K562 (cell line): ENCODE measurements around the gene METAP1. TPM values are rescaled to one million over a fixed set of nuclear protein-coding genes. Genes with fewer than 3 reads are reported as not detected.

Source experiments
- CBX1 ChIP-seq: sonication (generic); IDR thresholded peaks from 2 replicates; pipeline ENCODE4 v1.6.1; 2016; ENCODE audit warnings: antibody characterized with exemption, low read depth, mild to moderate bottlenecking
- CREB1 ChIP-seq, 2 experiments: sonication (generic) in 1 of 2; formaldehyde crosslinking in 1 of 2; IDR thresholded peaks; 2 replicates each; pipeline versions ENCODE4 v1.6.1 to v1.8.0; 2012 to 2022; ENCODE audit warnings: inconsistent platforms in 1 of 2, mild to moderate bottlenecking in 1 of 2, missing genetic modification reagents in 1 of 2, moderate library complexity in 1 of 2
- CTBP1 ChIP-seq: fragments of 450-650 bp; IDR thresholded peaks from 2 replicates; pipeline ENCODE4 v1.6.1; 2016; ENCODE audit warnings: borderline replicate concordance
- GATAD2B ChIP-seq: fragments of 450-650 bp; IDR thresholded peaks from 2 replicates; pipeline ENCODE4 v1.6.1; 2017; ENCODE audit warnings: mild to moderate bottlenecking, borderline replicate concordance
- NONO ChIP-seq, 2 experiments: fragments of 200-400 bp in 1 of 2; fragments of 450-650 bp in 1 of 2; formaldehyde crosslinking in 1 of 2; IDR thresholded peaks; 2 replicates each; pipeline ENCODE4 v1.6.1; 2017; ENCODE audit warnings: low read depth in 2 of 2, mild to moderate bottlenecking in 2 of 2, moderate library complexity in 2 of 2, low read length in 1 of 2
- PCBP1 ChIP-seq: fragments of 200-400 bp; formaldehyde crosslinking; IDR thresholded peaks from 2 replicates; pipeline ENCODE4 v1.6.1; 2018; ENCODE audit warnings: mild to moderate bottlenecking, low read depth, low read length; ENCODE audit not compliant: poor library complexity, severe bottlenecking
- RBBP5 ChIP-seq: fragments of 200-600 bp; sonication (generic); IDR thresholded peaks from 2 replicates; pipeline ENCODE4 v1.6.1; 2012; ENCODE audit warnings: borderline replicate concordance, mild to moderate bottlenecking, low read length, control low read depth, inconsistent platforms; ENCODE audit not compliant: insufficient read depth, poor library complexity, severe bottlenecking
- RBFOX2 ChIP-seq: fragments of 200-400 bp; formaldehyde crosslinking; IDR thresholded peaks from 2 replicates; pipeline ENCODE4 v1.6.1; 2017; ENCODE audit warnings: low read depth, mild to moderate bottlenecking, low read length, moderate library complexity
- THRAP3 ChIP-seq: fragments of 450-650 bp; IDR thresholded peaks from 2 replicates; pipeline ENCODE4 v1.6.1; 2016; ENCODE audit warnings: mild to moderate bottlenecking, inconsistent platforms, borderline replicate concordance
- ZNF644 ChIP-seq: fragments of 200-800 bp; sonication (Bioruptor generic); IDR thresholded peaks from 2 replicates; pipeline ENCODE4 v1.6.1; 2016; ENCODE audit warnings: low read depth, missing genetic modification characterization, missing compliant biosample characterization
- polyA plus RNA-seq, 8 experiments: library from polyadenylated mRNA; depleted of rRNA in 4 of 8; stranded (reverse) in 5 of 8; unstranded in 3 of 8; fragments of >200 nt; fragmentation: Nextera tagmentation in 2 of 8; fragmentation: Illumina TruSeq in 1 of 8; extraction: Ambion mirVana in 2 of 8; extraction: Trizol in 1 of 8; gene quantifications; 2 replicates each; pipeline versions ENCODE4 v1.2.1 to v1.2.3, GENCODE V29; 2011 to 2014; ENCODE audit warnings: inconsistent platforms in 1 of 8, missing spikeins in 1 of 8
- total RNA-seq, 7 experiments: library from RNA; depleted of rRNA in 6 of 7; stranded (reverse); fragments of >200 nt in 6 of 7; fragmentation: Illumina TruSeq in 2 of 7; extraction: Trizol in 2 of 7; gene quantifications; 2 replicates each; pipeline versions ENCODE4 v1.2.1 to v1.2.3, GENCODE V29; 2011 to 2021; ENCODE audit warnings: low replicate concordance in 1 of 7
- TF ChIP-seq, protein P1 (sequence below): sonication (generic); formaldehyde crosslinking; IDR thresholded peaks from 2 replicates; pipeline ENCODE4 v1.8.0; 2023; ENCODE audit warnings: missing genetic modification reagents, mild to moderate bottlenecking, borderline replicate concordance
- TF ChIP-seq, protein P2 (sequence below), 2 experiments: IDR thresholded peaks; 2 replicates each; pipeline ENCODE4 v1.6.1; 2011; ENCODE audit warnings: borderline replicate concordance in 1 of 2, control low read depth in 1 of 2, low read depth in 1 of 2, low read length in 1 of 2, mild to moderate bottlenecking in 1 of 2, mixed read lengths in 1 of 2, moderate library complexity in 1 of 2; ENCODE audit not compliant: insufficient read depth in 1 of 2, insufficient read length in 1 of 2, poor library complexity in 1 of 2, severe bottlenecking in 1 of 2; ENCODE audit errors: extremely low read depth in 1 of 2
- TF ChIP-seq, protein P3 (sequence below), 2 experiments: fragments of 450-650 bp; conservative IDR thresholded peaks; 2 replicates each; pipeline ENCODE4 v1.6.1; 2017; ENCODE audit warnings: mild to moderate bottlenecking in 2 of 2, moderate library complexity in 2 of 2
- TF ChIP-seq, protein P4 (sequence below): conservative IDR thresholded peaks from 2 replicates; pipeline ENCODE4 v1.6.1; 2011; ENCODE audit warnings: low read depth, mild to moderate bottlenecking, low read length; ENCODE audit not compliant: control insufficient read depth

METAP1 gene
- total and polyA plus RNA-seq, 9 of the 15 experiments (the other 6 are each of a cell fraction or from before 2014, with no cell fraction given) = 31.4 to 77.6 (median 59.5) TPM

DNA sequence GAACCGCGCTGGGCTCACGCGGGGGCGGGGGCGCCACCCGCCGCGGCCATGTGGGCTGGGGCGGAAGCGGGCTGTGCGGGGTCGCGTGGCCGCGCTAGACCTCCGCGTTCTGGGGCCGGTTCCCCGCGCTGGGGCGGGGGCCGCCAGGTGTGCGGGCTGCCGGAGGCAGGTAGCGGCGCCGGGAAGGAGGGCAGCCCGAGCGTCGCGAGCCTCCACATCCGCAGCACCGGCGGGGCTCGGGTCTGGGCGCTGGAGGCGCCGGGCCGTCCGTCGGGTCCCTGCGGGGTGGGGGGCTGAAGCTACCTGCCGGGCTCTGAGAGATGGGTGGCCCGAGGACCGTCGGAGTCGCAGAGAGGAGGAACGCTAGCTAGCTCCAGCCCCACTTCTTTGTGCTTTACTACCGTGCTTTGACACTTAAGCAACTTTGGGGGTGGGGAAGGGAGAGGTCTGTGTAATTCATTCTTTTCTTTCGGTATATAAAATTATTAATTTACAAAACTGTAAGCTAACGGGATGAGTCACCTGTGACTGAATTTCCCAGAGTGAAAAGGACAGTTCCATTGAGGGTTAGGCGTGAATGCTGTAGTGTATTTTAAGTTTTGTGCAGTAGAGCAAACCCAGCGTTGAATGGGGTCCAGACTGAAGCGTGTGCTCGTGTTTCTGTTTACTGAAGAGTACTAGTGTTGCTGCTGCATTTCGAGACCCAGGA is 689 bp downstream of the METAP1 start (continued):
- TF ChIP-seq, protein P1, sequence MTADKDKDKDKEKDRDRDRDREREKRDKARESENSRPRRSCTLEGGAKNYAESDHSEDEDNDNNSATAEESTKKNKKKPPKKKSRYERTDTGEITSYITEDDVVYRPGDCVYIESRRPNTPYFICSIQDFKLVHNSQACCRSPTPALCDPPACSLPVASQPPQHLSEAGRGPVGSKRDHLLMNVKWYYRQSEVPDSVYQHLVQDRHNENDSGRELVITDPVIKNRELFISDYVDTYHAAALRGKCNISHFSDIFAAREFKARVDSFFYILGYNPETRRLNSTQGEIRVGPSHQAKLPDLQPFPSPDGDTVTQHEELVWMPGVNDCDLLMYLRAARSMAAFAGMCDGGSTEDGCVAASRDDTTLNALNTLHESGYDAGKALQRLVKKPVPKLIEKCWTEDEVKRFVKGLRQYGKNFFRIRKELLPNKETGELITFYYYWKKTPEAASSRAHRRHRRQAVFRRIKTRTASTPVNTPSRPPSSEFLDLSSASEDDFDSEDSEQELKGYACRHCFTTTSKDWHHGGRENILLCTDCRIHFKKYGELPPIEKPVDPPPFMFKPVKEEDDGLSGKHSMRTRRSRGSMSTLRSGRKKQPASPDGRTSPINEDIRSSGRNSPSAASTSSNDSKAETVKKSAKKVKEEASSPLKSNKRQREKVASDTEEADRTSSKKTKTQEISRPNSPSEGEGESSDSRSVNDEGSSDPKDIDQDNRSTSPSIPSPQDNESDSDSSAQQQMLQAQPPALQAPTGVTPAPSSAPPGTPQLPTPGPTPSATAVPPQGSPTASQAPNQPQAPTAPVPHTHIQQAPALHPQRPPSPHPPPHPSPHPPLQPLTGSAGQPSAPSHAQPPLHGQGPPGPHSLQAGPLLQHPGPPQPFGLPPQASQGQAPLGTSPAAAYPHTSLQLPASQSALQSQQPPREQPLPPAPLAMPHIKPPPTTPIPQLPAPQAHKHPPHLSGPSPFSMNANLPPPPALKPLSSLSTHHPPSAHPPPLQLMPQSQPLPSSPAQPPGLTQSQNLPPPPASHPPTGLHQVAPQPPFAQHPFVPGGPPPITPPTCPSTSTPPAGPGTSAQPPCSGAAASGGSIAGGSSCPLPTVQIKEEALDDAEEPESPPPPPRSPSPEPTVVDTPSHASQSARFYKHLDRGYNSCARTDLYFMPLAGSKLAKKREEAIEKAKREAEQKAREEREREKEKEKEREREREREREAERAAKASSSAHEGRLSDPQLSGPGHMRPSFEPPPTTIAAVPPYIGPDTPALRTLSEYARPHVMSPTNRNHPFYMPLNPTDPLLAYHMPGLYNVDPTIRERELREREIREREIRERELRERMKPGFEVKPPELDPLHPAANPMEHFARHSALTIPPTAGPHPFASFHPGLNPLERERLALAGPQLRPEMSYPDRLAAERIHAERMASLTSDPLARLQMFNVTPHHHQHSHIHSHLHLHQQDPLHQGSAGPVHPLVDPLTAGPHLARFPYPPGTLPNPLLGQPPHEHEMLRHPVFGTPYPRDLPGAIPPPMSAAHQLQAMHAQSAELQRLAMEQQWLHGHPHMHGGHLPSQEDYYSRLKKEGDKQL (CRISPR knock-in tag) = peak; percentile 80; the same call in 1 of the 2 replicates
- TF ChIP-seq RBFOX2 (peak; percentile 69), PCBP1 (peak; percentile 0), CTBP1 (peak; percentile 11; the same call in 1 of the 2 replicates), NONO (IDR thresholded peaks at IDR 0.05; ENCODE audit: low read depth in 2 of 2, low read length in 1 of 2) (peak in 1 of 2 experiments; percentile 31; a peak in 1 of 4 replicates), THRAP3 (no peak), CREB1 (IDR thresholded peaks at IDR 0.05) (no peak), CREB1 (CRISPR knock-in tag; IDR thresholded peaks at IDR 0.05) (no peak), ZNF644 (tag) (0 out of 2 replicates have a peak, but pooled peaks have one; percentile 11), CBX1 (no peak), RBBP5 (peak; percentile 79), GATAD2B (peak; percentile 83)
- TF ChIP-seq, protein P2, sequence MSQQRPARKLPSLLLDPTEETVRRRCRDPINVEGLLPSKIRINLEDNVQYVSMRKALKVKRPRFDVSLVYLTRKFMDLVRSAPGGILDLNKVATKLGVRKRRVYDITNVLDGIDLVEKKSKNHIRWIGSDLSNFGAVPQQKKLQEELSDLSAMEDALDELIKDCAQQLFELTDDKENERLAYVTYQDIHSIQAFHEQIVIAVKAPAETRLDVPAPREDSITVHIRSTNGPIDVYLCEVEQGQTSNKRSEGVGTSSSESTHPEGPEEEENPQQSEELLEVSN (IDR thresholded peaks at IDR 0.05; ENCODE audit: borderline replicate concordance in 1 of 2, extremely low read depth in 1 of 2, insufficient read depth in 1 of 2, insufficient read length in 1 of 2, low read depth in 1 of 2, low read length in 1 of 2, poor library complexity in 1 of 2, severe bottlenecking in 1 of 2) = peak in 1 of 2 experiments; percentile 50
- TF ChIP-seq, protein P3, sequence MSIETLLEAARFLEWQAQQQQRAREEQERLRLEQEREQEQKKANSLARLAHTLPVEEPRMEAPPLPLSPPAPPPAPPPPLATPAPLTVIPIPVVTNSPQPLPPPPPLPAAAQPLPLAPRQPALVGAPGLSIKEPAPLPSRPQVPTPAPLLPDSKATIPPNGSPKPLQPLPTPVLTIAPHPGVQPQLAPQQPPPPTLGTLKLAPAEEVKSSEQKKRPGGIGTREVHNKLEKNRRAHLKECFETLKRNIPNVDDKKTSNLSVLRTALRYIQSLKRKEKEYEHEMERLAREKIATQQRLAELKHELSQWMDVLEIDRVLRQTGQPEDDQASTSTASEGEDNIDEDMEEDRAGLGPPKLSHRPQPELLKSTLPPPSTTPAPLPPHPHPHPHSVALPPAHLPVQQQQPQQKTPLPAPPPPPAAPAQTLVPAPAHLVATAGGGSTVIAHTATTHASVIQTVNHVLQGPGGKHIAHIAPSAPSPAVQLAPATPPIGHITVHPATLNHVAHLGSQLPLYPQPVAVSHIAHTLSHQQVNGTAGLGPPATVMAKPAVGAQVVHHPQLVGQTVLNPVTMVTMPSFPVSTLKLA (conservative IDR thresholded peaks at IDR 0.05) = peak in 1 of 2 experiments; percentile 25; a peak in 3 of 4 replicates
- TF ChIP-seq, protein P4, sequence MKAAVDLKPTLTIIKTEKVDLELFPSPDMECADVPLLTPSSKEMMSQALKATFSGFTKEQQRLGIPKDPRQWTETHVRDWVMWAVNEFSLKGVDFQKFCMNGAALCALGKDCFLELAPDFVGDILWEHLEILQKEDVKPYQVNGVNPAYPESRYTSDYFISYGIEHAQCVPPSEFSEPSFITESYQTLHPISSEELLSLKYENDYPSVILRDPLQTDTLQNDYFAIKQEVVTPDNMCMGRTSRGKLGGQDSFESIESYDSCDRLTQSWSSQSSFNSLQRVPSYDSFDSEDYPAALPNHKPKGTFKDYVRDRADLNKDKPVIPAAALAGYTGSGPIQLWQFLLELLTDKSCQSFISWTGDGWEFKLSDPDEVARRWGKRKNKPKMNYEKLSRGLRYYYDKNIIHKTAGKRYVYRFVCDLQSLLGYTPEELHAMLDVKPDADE = 0 out of 2 replicates have a peak, but pooled peaks have one; percentile 19
